EL (cell line): Measurements from ENCODE around the gene PRICKLE1.
A peak's percentile ranks its signal among the peaks of the same experiment; 100 is the strongest.

Source experiments
- DNase-seq: peaks from one replicate; pipeline ENCODE4 v3.0.0-alpha.2; 2016

Gene PRICKLE1

GRCh38 chr12:42588524-42589464, 752 bp downstream of the PRICKLE1 start:
- peak; percentile 53 for DNase-seq

- no peak for DNase-seq
Measured at GRCh38 chr12:42587601-42588523, 1.7 kb downstream of the PRICKLE1 start.

GRCh38 chr12:42586268-42586667, 3.3 kb downstream of the PRICKLE1 start:
- no peak for DNase-seq

GRCh38 chr12:42585841-42586216, 3.7 kb downstream of the PRICKLE1 start:
- DNase-seq: no peak

GRCh38 chr12:42585154-42585840, 4.2 kb downstream of the PRICKLE1 start:
- DNase-seq: no peak

- DNase-seq: no peak
Measured at GRCh38 chr12:42584651-42585111, 4.9 kb downstream of the PRICKLE1 start.

- DNase-seq: no peak
Measured at GRCh38 chr12:42583016-42583415, 6.5 kb downstream of the PRICKLE1 start.

GRCh38 chr12:42582498-42582897, 7.0 kb downstream of the PRICKLE1 start:
- no peak for DNase-seq

- no peak for DNase-seq
Measured at GRCh38 chr12:42582050-42582449, 7.5 kb downstream of the PRICKLE1 start.

- no peak for DNase-seq
Measured at GRCh38 chr12:42576374-42576773, 13.2 kb downstream of the PRICKLE1 start.

GRCh38 chr12:42575717-42576116, 13.8 kb downstream of the PRICKLE1 start:
- DNase-seq: no peak

GRCh38 chr12:42574851-42575266, 14.7 kb downstream of the PRICKLE1 start:
- DNase-seq: no peak

- no peak for DNase-seq
Measured at GRCh38 chr12:42571327-42572009, 18.1 kb downstream of the PRICKLE1 start.

GRCh38 chr12:42570076-42570475, 19.5 kb downstream of the PRICKLE1 start:
- no peak for DNase-seq

GRCh38 chr12:42568952-42569915, 20.3 kb downstream of the PRICKLE1 start:
- peak; percentile 63 for DNase-seq

GRCh38 chr12:42565633-42566032, 23.9 kb downstream of the PRICKLE1 start:
- peak; percentile 35 for DNase-seq

GRCh38 chr12:42564996-42565395, 24.6 kb downstream of the PRICKLE1 start:
- DNase-seq: peak; percentile 31

GRCh38 chr12:42564556-42564955, 25.0 kb downstream of the PRICKLE1 start:
- DNase-seq: peak; percentile 81

GRCh38 chr12:42560977-42561376, 28.6 kb downstream of the PRICKLE1 start:
- DNase-seq: no peak

- DNase-seq: no peak
Measured at GRCh38 chr12:42557586-42558172, 31.9 kb downstream of the PRICKLE1 start.

- no peak for DNase-seq
Measured at GRCh38 chr12:42556917-42557316, 32.6 kb downstream of the PRICKLE1 start.
